ENCODE results near the gene ATXN1.

Gene ATXN1

GRCh38 chr6:16374016-16374415 is 387.2 kb downstream of the ATXN1 start:
- no peak for FAIRE-seq

- FAIRE-seq: no peak
These were observed 389.1 kb downstream of the ATXN1 start for GRCh38 chr6:16372029-16372776.

- no peak for FAIRE-seq
These were observed 389.9 kb downstream of the ATXN1 start for GRCh38 chr6:16371401-16371800.

- no peak for FAIRE-seq
These were observed 390.3 kb downstream of the ATXN1 start for GRCh38 chr6:16370943-16371342.

- no peak for FAIRE-seq
These were observed 391.3 kb downstream of the ATXN1 start for GRCh38 chr6:16369989-16370388.

GRCh38 chr6:16369140-16369745 is 392.0 kb downstream of the ATXN1 start:
- FAIRE-seq: no peak

- no peak for FAIRE-seq
These were observed 393.7 kb downstream of the ATXN1 start for GRCh38 chr6:16367571-16367970.

GRCh38 chr6:16363749-16364148 is 397.5 kb downstream of the ATXN1 start:
- FAIRE-seq: no peak

GRCh38 chr6:16362819-16363589 is 398.3 kb downstream of the ATXN1 start:
- FAIRE-seq: no peak

GRCh38 chr6:16362296-16362695 is 399.0 kb downstream of the ATXN1 start:
- no peak for FAIRE-seq

GRCh38 chr6:16361861-16362260 is 399.4 kb downstream of the ATXN1 start:
- FAIRE-seq: no peak

- FAIRE-seq: no peak
These were observed 400.1 kb downstream of the ATXN1 start for GRCh38 chr6:16361121-16361520.

GRCh38 chr6:16360365-16360764 is 400.9 kb downstream of the ATXN1 start:
- no peak for FAIRE-seq

GRCh38 chr6:16359563-16359962 is 401.7 kb downstream of the ATXN1 start:
- FAIRE-seq: no peak

- no peak for FAIRE-seq
These were observed 402.6 kb downstream of the ATXN1 start for GRCh38 chr6:16358531-16359138.

GRCh38 chr6:16355699-16356446 is 405.4 kb downstream of the ATXN1 start:
- FAIRE-seq: no peak

- FAIRE-seq: no peak
These were observed 406.0 kb downstream of the ATXN1 start for GRCh38 chr6:16355238-16355637.

GRCh38 chr6:16354692-16355091 is 406.6 kb downstream of the ATXN1 start:
- FAIRE-seq: no peak

GRCh38 chr6:16352821-16353438 is 408.3 kb downstream of the ATXN1 start:
- FAIRE-seq: no peak

GRCh38 chr6:16352258-16352635 is 409.0 kb downstream of the ATXN1 start:
- FAIRE-seq: no peak

GRCh38 chr6:16349544-16349943 is 411.7 kb downstream of the ATXN1 start:
- FAIRE-seq: no peak

GRCh38 chr6:16346831-16347230 is 414.4 kb downstream of the ATXN1 start:
- no peak for FAIRE-seq

Measured in colon (tissue), 2 donors.